ENCODE measurements around the gene CCNQ.
"Not testable (repeated sequence)": the region's sequence is repeated elsewhere in the genome, so short reads cannot be mapped to it uniquely, and the experiment has no call there.

The CCNQ gene

GRCh38 chrX:153608376-153608775 lies 9.4 kb upstream of the CCNQ start:
- H3K4me3 ChIP-seq (ENCODE audit: low read depth, low read length), result no peak overlapping the region
- no peak for DNase-seq (ENCODE audit: low read depth)
- TF ChIP-seq CTCF (IDR thresholded peaks at IDR 0.05; ENCODE audit: low read depth, low read length, missing control alignments), result no peak

GRCh38 chrX:153606503-153606902 lies 7.6 kb upstream of the CCNQ start:
- TF ChIP-seq CTCF (IDR thresholded peaks at IDR 0.05; ENCODE audit: low read depth, low read length, missing control alignments), result no peak
- no peak for DNase-seq (ENCODE audit: low read depth)
- H3K4me3 ChIP-seq (ENCODE audit: low read depth, low read length), result no peak overlapping the region

- H3K4me3 ChIP-seq (ENCODE audit: low read depth, low read length); DNase-seq (ENCODE audit: low read depth): not testable (repeated sequence)
Observed at GRCh38 chrX:153604666-153605380, 5.9 kb upstream of the CCNQ start.

GRCh38 chrX:153603131-153603656 lies 4.3 kb upstream of the CCNQ start:
- no peak for DNase-seq (ENCODE audit: low read depth)
- no peak overlapping the region for H3K4me3 ChIP-seq (ENCODE audit: low read depth, low read length)
- TF ChIP-seq CTCF (IDR thresholded peaks at IDR 0.05; ENCODE audit: low read depth, low read length, missing control alignments), result no peak

GRCh38 chrX:153602601-153603000 lies 3.7 kb upstream of the CCNQ start:
- DNase-seq (ENCODE audit: low read depth), result no peak
- no peak for TF ChIP-seq CTCF (IDR thresholded peaks at IDR 0.05; ENCODE audit: low read depth, low read length, missing control alignments)
- H3K4me3 ChIP-seq (ENCODE audit: low read depth, low read length), result no peak overlapping the region

- TF ChIP-seq CTCF (IDR thresholded peaks at IDR 0.05; ENCODE audit: low read depth, low read length, missing control alignments), result no peak
- no peak for DNase-seq (ENCODE audit: low read depth)
- H3K4me3 ChIP-seq (ENCODE audit: low read depth, low read length), result no peak overlapping the region
Observed at GRCh38 chrX:153601511-153602110, 2.7 kb upstream of the CCNQ start.

GRCh38 chrX:153600921-153601320 lies 2.0 kb upstream of the CCNQ start:
- no peak overlapping the region for H3K4me3 ChIP-seq (ENCODE audit: low read depth, low read length)
- no peak for DNase-seq (ENCODE audit: low read depth)
- no peak for TF ChIP-seq CTCF (IDR thresholded peaks at IDR 0.05; ENCODE audit: low read depth, low read length, missing control alignments)
